ENCODE measurements around the gene FAAP24.
"Not testable (repeated sequence)": the region's sequence is repeated elsewhere in the genome, so short reads cannot be mapped to it uniquely, and the experiment has no call there.

The FAAP24 gene

DNA sequence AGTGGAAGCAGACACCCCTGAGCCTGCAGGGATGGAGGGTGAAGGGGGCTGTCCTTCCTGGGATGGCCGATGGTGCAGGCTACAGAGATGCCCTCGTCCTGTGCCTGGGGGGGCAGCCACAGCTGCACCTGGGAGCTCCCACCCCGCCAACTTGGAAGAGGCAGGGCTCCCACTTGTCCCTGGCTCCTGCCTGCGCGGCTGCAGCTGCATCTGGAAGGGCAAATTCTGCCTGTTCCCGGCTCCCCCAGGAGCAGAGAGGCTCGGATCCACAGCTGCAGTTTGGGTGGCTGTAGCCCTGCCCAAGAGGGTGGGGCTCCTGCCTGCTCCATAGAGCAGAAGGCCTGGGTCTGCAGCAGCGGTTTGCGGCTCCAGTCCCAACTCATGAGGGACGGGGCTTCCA is 2.5 kb upstream of the FAAP24 start:
- WGBS, 2 experiments, result 94 to 95% methylated on average over 10 of the region's 10 CpGs
- Histone ChIP-seq H3K4me1 (ENCODE audit: control insufficient read depth, insufficient read depth, low read length) (peaks cover 4% of the 10 kb centered on the region), H3K4me3 (ENCODE audit: insufficient read depth, low read depth, low read length) (no peak overlapping the region), H3K27ac (ENCODE audit: insufficient read depth, low read depth, low read length, poor library complexity, severe bottlenecking) (no peak overlapping the region), H3K27me3 (ENCODE audit: control insufficient read depth, insufficient read depth, low read length, poor library complexity, severe bottlenecking) (no peaks in the 10 kb centered on the region), H3K9me3 (ENCODE audit: control insufficient read depth, low read length) (no peaks in the 10 kb centered on the region), H3K36me3 (ENCODE audit: control insufficient read depth, insufficient read depth, low read length) (peaks cover 9% of the 10 kb centered on the region)

DNA sequence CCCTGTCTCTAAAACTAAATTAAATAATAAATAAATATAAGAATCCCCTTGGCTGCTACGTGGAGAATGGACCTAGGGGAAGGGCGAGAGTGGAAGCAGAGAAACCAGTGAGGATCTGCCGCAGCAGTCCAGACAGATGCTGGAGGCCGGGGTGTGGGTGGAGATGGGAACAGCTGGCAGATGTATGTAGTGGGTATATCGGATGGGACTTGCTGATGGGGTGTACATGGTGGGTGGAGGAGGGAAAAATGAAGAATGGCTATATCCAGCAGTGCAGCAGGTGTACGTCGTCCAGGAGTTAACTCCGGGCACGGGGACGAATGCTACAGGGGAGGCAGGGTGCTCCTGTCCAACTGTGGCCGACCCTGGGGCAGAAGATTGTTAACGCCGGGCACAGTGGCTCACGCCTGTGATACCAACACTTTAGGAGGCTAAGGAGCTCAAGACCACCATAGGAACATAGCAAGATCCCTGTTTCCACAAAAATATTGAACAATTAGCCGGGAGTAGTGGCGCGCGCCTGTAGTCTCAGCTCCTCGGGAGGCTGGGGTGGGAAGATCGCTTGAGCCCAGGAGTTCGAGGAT is 938 bp upstream of the FAAP24 start:
- H3K4me1 ChIP-seq (ENCODE audit: control insufficient read depth, insufficient read depth, low read length), result peaks cover 4% of the 10 kb centered on the region
- WGBS, 2 experiments, result 39% methylated on average over 21 of the region's 21 CpGs
- H3K27ac ChIP-seq (ENCODE audit: insufficient read depth, low read depth, low read length, poor library complexity, severe bottlenecking), result no peak overlapping the region
- H3K9me3 ChIP-seq (ENCODE audit: control insufficient read depth, low read length), result no peaks in the 10 kb centered on the region
- H3K4me3 ChIP-seq (ENCODE audit: insufficient read depth, low read depth, low read length), result peak overlapping the region; percentile 68
- no peaks in the 10 kb centered on the region for H3K27me3 ChIP-seq (ENCODE audit: control insufficient read depth, insufficient read depth, low read length, poor library complexity, severe bottlenecking)
- peaks cover 6% of the 10 kb centered on the region for H3K36me3 ChIP-seq (ENCODE audit: control insufficient read depth, insufficient read depth, low read length)

DNA sequence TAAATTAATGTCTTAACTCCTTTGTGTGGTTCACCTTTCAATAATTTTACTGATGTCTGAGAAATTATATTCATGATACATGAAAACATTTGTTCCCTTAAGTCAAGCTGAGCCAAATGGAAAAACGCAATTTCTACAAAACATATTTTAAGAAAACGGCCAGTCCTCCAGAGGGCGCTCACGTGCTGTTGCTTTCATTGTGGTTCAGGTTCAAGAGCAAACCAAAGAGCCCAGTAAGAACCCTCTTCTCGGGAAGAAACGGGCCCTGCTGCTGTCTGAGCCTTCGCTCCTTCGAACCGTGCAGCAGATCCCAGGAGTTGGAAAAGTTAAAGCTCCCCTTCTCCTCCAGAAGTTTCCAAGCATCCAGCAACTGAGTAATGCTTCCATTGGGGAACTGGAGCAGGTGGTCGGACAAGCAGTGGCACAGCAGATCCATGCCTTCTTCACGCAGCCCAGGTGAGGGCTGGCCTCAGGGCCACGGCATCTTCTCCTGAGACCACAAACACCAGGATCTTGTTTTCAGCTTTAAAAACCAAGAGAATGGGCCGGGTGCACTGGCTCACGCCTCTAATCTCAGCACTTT is 4.3 kb downstream of the FAAP24 start:
- Histone ChIP-seq H3K4me1 (ENCODE audit: control insufficient read depth, insufficient read depth, low read length) (no peaks in the 10 kb centered on the region), H3K9me3 (ENCODE audit: control insufficient read depth, low read length) (no peaks in the 10 kb centered on the region), H3K27me3 (ENCODE audit: control insufficient read depth, insufficient read depth, low read length, poor library complexity, severe bottlenecking) (no peaks in the 10 kb centered on the region), H3K4me3 (ENCODE audit: insufficient read depth, low read depth, low read length) (no peak overlapping the region), H3K27ac (ENCODE audit: insufficient read depth, low read depth, low read length, poor library complexity, severe bottlenecking) (no peak overlapping the region), H3K36me3 (ENCODE audit: control insufficient read depth, insufficient read depth, low read length) (no peaks in the 10 kb centered on the region)
- 62% methylated on average over 14 of the region's 14 CpGs for WGBS, 2 experiments

DNA sequence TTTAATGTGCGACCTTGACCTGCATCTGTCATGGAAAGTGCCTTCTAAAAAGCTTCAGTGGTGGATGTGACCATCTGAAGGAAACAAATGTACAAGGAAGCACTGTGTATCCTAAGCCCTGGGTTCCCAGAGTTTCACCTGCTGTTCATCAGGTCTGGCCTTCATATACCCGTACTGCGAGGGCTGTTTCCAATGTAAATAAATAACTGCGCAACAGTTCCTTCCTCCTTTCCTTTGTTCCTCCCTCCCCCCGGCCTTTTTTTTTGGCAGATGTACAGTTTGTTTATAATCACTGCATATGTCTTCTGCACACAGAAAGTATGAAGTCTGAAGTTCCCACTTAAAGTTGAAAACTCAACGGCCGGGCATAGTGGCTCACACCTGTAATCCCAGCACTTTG is 5.2 kb downstream of the FAAP24 start:
- no peaks in the 10 kb centered on the region for H3K27me3 ChIP-seq (ENCODE audit: control insufficient read depth, insufficient read depth, low read length, poor library complexity, severe bottlenecking)
- WGBS, 2 experiments, result 96% methylated on average over 7 of the region's 7 CpGs
- H3K4me3 ChIP-seq (ENCODE audit: insufficient read depth, low read depth, low read length), result no peak overlapping the region
- no peak overlapping the region for H3K27ac ChIP-seq (ENCODE audit: insufficient read depth, low read depth, low read length, poor library complexity, severe bottlenecking)
- no peaks in the 10 kb centered on the region for H3K4me1 ChIP-seq (ENCODE audit: control insufficient read depth, insufficient read depth, low read length)
- no peaks in the 10 kb centered on the region for H3K36me3 ChIP-seq (ENCODE audit: control insufficient read depth, insufficient read depth, low read length)
- no peaks in the 10 kb centered on the region for H3K9me3 ChIP-seq (ENCODE audit: control insufficient read depth, low read length)

DNA sequence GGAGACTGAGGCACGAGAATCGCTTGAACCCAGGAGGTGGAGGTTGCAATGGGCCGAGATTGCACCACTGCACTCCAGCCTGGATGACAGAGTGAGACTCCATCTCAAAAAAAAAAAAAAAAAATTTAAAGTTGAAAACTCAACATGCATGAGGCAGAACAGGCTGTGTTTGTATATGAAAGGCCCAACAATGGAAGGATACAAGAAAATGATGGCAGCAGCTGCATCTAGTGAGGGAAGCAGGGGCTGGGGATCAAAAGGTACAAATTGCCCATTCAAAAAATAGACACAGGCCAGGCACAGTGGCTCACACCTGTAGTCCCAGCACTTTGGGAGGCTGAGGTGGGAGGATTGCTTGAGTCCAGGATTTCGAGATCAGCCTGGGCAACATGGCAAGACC is 5.8 kb downstream of the FAAP24 start:
- not testable (repeated sequence) for H3K27me3 ChIP-seq (ENCODE audit: control insufficient read depth, insufficient read depth, low read length, poor library complexity, severe bottlenecking); H3K9me3 ChIP-seq (ENCODE audit: control insufficient read depth, low read length); H3K4me3 ChIP-seq (ENCODE audit: insufficient read depth, low read depth, low read length); H3K4me1 ChIP-seq (ENCODE audit: control insufficient read depth, insufficient read depth, low read length); H3K27ac ChIP-seq (ENCODE audit: insufficient read depth, low read depth, low read length, poor library complexity, severe bottlenecking); H3K36me3 ChIP-seq (ENCODE audit: control insufficient read depth, insufficient read depth, low read length)
- 92 to 95% methylated on average over 4 of the region's 4 CpGs for WGBS, 2 experiments

DNA sequence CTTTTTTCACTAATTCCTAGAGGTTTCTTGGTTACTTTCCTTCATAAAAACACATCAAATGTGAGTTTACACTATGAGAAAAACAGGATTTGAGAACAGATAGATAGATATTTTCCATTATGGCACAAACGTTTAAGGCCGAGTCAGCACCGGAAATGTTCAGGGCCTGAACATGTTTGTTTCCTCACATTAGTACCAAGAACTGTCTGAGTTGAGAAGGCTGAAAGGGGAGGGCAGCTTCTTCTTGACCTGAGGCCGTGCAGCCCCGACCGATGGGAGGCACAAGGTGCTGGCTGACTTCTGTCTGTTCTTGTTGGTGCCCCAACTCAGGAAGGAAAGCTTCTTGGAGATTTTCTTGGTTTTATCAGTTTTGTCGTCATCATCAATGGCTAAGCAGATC is 7.8 kb downstream of the FAAP24 start:
- H3K4me3 ChIP-seq (ENCODE audit: insufficient read depth, low read depth, low read length); H3K36me3 ChIP-seq (ENCODE audit: control insufficient read depth, insufficient read depth, low read length); H3K4me1 ChIP-seq (ENCODE audit: control insufficient read depth, insufficient read depth, low read length); H3K9me3 ChIP-seq (ENCODE audit: control insufficient read depth, low read length); H3K27ac ChIP-seq (ENCODE audit: insufficient read depth, low read depth, low read length, poor library complexity, severe bottlenecking); H3K27me3 ChIP-seq (ENCODE audit: control insufficient read depth, insufficient read depth, low read length, poor library complexity, severe bottlenecking): not testable (repeated sequence)
- 87 to 97% methylated on average over 4 to 7 of the region's 7 CpGs for WGBS, 2 experiments

DNA sequence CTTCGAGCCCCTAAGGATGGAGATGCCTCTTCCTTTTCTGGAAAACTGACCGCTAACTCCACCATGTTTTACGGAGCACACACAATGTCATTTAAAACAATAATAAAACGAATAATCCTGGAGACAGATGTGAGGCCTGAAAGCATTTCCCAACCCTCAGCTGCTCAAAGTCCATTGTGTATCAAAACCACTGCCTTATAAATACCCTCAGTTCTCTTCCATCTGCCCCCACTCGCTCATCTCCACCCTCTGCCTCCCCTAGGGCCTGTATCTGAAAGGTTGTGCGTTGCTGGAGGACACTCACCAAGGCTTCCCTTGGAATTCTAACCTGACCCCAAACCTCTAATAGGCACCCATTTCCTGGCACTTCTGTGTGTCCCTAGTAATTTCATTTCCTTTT is 10.4 kb downstream of the FAAP24 start:
- H3K9me3 ChIP-seq (ENCODE audit: control insufficient read depth, low read length); H3K4me3 ChIP-seq (ENCODE audit: insufficient read depth, low read depth, low read length); H3K27ac ChIP-seq (ENCODE audit: insufficient read depth, low read depth, low read length, poor library complexity, severe bottlenecking); H3K4me1 ChIP-seq (ENCODE audit: control insufficient read depth, insufficient read depth, low read length); H3K27me3 ChIP-seq (ENCODE audit: control insufficient read depth, insufficient read depth, low read length, poor library complexity, severe bottlenecking); H3K36me3 ChIP-seq (ENCODE audit: control insufficient read depth, insufficient read depth, low read length): not testable (repeated sequence)
- 95 to 98% methylated on average over 6 of the region's 6 CpGs for WGBS, 2 experiments

DNA sequence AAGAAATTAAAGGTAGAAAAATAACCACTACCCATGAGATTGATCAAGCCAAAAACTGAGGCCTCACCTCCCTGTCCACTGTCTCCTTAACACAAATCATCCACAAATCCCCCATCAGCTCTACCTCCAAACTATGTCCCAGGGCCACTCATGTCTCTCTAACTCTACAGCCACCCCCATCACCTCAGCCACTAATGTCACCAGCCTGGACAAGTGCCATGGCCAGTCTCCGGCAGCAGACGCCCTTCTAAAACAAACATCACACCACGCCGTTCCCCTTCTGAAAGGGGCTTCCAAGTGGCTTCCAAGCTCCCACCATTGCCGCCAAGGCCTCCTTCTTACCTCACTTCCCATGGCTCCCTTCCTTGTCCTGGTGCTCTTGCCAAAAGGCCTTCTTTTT is 16.2 kb downstream of the FAAP24 start:
- H3K4me1 ChIP-seq (ENCODE audit: control insufficient read depth, insufficient read depth, low read length); H3K27ac ChIP-seq (ENCODE audit: insufficient read depth, low read depth, low read length, poor library complexity, severe bottlenecking); H3K9me3 ChIP-seq (ENCODE audit: control insufficient read depth, low read length); H3K27me3 ChIP-seq (ENCODE audit: control insufficient read depth, insufficient read depth, low read length, poor library complexity, severe bottlenecking); H3K4me3 ChIP-seq (ENCODE audit: insufficient read depth, low read depth, low read length); H3K36me3 ChIP-seq (ENCODE audit: control insufficient read depth, insufficient read depth, low read length): not testable (repeated sequence)
- WGBS, 2 experiments, result 92 to 93% methylated on average over 5 of the region's 5 CpGs

DNA sequence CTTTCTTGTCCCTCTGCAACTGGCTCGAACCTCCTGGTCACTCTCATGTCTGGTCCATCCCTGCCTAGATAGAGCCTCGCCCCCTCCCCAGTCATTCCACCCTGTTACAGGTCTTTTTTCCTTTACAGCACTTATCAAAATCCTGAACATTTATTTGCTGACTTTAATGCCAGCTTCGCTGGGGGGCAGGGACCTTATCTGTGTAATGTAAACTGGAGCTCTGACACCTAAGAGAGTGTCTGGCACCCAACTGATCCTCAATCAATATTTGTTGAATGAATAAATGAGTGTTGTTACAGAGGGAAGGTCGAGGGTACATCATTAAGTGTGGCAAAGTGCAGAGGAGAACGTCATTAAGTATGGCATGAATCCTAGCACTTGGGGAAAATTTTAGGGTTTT is 16.7 kb downstream of the FAAP24 start:
- no peak overlapping the region for H3K27ac ChIP-seq (ENCODE audit: insufficient read depth, low read depth, low read length, poor library complexity, severe bottlenecking)
- H3K4me1 ChIP-seq (ENCODE audit: control insufficient read depth, insufficient read depth, low read length), result no peaks in the 10 kb centered on the region
- H3K4me3 ChIP-seq (ENCODE audit: insufficient read depth, low read depth, low read length), result no peak overlapping the region
- no peaks in the 10 kb centered on the region for H3K27me3 ChIP-seq (ENCODE audit: control insufficient read depth, insufficient read depth, low read length, poor library complexity, severe bottlenecking)
- H3K9me3 ChIP-seq (ENCODE audit: control insufficient read depth, low read length), result no peaks in the 10 kb centered on the region
- peaks cover 5% of the 10 kb centered on the region for H3K36me3 ChIP-seq (ENCODE audit: control insufficient read depth, insufficient read depth, low read length)
- WGBS, 2 experiments, result 93 to 95% methylated on average over 5 of the region's 5 CpGs

DNA sequence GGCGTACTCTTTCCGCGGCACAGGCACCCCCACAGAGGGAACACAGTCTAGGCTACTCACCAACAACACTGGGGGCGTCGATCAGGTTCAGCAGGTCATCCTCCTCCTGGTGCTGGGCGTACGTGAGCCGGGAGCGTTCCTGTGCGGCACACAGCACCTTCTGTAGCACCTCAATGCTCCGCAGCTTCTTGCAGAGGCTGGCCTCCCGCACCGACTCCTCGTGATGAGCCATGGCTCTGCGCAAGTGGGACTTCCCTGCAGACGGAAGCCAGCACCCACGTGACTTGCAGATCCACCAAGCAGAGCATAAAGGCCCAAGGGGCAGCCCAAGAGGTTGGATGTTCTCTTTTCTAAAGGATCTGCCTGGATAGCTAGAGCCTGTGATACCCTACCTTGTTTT is 23.9 kb downstream of the FAAP24 start:
- not testable (repeated sequence) for H3K4me1 ChIP-seq (ENCODE audit: control insufficient read depth, insufficient read depth, low read length); H3K27me3 ChIP-seq (ENCODE audit: control insufficient read depth, insufficient read depth, low read length, poor library complexity, severe bottlenecking); H3K27ac ChIP-seq (ENCODE audit: insufficient read depth, low read depth, low read length, poor library complexity, severe bottlenecking); H3K9me3 ChIP-seq (ENCODE audit: control insufficient read depth, low read length); H3K36me3 ChIP-seq (ENCODE audit: control insufficient read depth, insufficient read depth, low read length); H3K4me3 ChIP-seq (ENCODE audit: insufficient read depth, low read depth, low read length)
- WGBS, 2 experiments, result 95% methylated on average over 17 of the region's 17 CpGs

DNA sequence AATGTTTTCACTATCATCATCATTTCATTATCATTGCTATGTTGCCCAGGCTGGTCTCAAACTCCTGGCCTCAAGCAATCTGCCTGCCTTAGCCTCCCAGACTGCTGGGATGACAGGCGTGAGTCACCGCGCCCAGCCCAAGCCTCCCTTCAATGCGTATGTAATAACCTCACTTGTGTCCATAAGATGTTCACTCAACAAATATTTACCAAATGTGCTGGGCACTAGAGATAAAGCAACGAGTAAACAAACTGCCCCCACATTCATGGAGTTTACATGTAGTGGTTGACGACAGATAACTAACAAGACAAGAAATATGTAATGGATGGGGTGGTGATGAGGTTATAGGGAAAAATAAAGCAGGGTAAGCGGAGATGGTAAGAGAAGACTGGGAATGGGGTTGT is 25.0 kb downstream of the FAAP24 start:
- WGBS, 2 experiments, result 81 to 82% methylated on average over 7 of the region's 7 CpGs
- H3K4me3 ChIP-seq (ENCODE audit: insufficient read depth, low read depth, low read length); H3K36me3 ChIP-seq (ENCODE audit: control insufficient read depth, insufficient read depth, low read length); H3K27ac ChIP-seq (ENCODE audit: insufficient read depth, low read depth, low read length, poor library complexity, severe bottlenecking); H3K27me3 ChIP-seq (ENCODE audit: control insufficient read depth, insufficient read depth, low read length, poor library complexity, severe bottlenecking); H3K4me1 ChIP-seq (ENCODE audit: control insufficient read depth, insufficient read depth, low read length); H3K9me3 ChIP-seq (ENCODE audit: control insufficient read depth, low read length): not testable (repeated sequence)

All from ectodermal cell (in vitro differentiated cells).